Uterus (tissue), 2 donors: ENCODE data around the gene DDX17.

ENCODE experiments used
- POLR2A ChIP-seq, 2 donors: fragments of 450-650 bp; IDR thresholded peaks; one replicate each; pipeline ENCODE4 v1.6.1; 2016; ENCODE audit warnings: antibody characterized with exemption in 2 of 2, mild to moderate bottlenecking in 1 of 2, moderate library complexity in 1 of 2
- TF ChIP-seq, protein P1 (sequence below), 4 experiments: fragments of 200-600 bp in 2 of 4; fragments of 450-650 bp in 2 of 4; sonication (generic) in 2 of 4; IDR thresholded peaks; one replicate each; pipeline ENCODE4 v1.5.1; 2016 to 2019; ENCODE audit warnings: antibody characterized with exemption in 4 of 4, mild to moderate bottlenecking in 2 of 4, moderate library complexity in 1 of 4

DNA sequence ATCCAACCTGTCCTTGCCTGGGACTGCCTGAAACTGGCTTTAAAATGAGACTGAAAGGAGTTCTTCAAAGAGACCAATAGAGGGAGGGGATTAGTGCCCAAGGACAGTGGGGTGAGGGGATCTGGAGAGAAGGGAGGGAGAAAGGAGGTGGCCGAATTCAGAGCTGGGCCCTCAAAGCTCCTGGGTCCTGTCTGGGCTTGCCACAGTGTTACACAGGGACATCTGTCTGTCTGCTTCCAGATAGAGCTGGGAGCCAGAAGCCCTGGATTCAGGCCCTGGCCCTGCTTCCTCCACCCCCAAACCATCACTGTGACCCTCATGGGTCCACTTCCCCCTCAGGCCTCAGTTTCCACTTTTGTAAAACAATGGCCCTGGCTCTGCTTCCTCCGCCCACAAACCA, 54.7 kb downstream of the DDX17 start:
- no peak for TF ChIP-seq POLR2A (IDR thresholded peaks at IDR 0.05)
- TF ChIP-seq, protein P1, sequence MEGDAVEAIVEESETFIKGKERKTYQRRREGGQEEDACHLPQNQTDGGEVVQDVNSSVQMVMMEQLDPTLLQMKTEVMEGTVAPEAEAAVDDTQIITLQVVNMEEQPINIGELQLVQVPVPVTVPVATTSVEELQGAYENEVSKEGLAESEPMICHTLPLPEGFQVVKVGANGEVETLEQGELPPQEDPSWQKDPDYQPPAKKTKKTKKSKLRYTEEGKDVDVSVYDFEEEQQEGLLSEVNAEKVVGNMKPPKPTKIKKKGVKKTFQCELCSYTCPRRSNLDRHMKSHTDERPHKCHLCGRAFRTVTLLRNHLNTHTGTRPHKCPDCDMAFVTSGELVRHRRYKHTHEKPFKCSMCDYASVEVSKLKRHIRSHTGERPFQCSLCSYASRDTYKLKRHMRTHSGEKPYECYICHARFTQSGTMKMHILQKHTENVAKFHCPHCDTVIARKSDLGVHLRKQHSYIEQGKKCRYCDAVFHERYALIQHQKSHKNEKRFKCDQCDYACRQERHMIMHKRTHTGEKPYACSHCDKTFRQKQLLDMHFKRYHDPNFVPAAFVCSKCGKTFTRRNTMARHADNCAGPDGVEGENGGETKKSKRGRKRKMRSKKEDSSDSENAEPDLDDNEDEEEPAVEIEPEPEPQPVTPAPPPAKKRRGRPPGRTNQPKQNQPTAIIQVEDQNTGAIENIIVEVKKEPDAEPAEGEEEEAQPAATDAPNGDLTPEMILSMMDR (IDR thresholded peaks at IDR 0.05) = no peak
